Endothelial cell of coronary artery (primary cell): Measurements from ENCODE around the gene HENMT1. TPM values are rescaled to one million over a fixed set of nuclear protein-coding genes. Genes with fewer than 3 reads are reported as not detected.

Experiments used
- total RNA-seq: library from RNA; depleted of rRNA; stranded (reverse); fragments of >200 nt; gene quantifications from 2 replicates; pipeline ENCODE4 v1.2.3, GENCODE V29; 2014

The HENMT1 gene
- total RNA-seq = 1.2 and 1.8 TPM in 2 replicates

GRCh38 chr1:108661030-108661609, at the start of gene HENMT1:
Gene HENMT1, minus strand, starts transcription at chr1:108661093. Its CDS starts 1,209 bp downstream, at chr1:108659884.

GRCh38 chr1:108691942-108692723, 31.2 kb upstream of the HENMT1 start, which contains the start of gene PRPF38B:
Gene PRPF38B, plus strand, starts transcription at chr1:108692310. Its CDS starts 282 bp downstream, at chr1:108692592.

Other genes with a start within 250 kb of the HENMT1 start
- not detected in 2 replicates for gene NBPF6, start 210.8 kb downstream of the HENMT1 start, total RNA-seq
- gene EEIG2, start 101.0 kb downstream of the HENMT1 start, total RNA-seq = 4.2 and 4.3 TPM in 2 replicates
- gene PRPF38B, start 31.2 kb upstream of the HENMT1 start, total RNA-seq = 11.4 and 14.4 TPM in 2 replicates
- gene FNDC7, start 51.8 kb upstream of the HENMT1 start, total RNA-seq = not detected in 2 replicates
- gene STXBP3, start 85.6 kb upstream of the HENMT1 start, total RNA-seq = 51.2 and 51.8 TPM in 2 replicates
- not detected in 2 replicates for gene AKNAD1, start 196.0 kb upstream of the HENMT1 start, total RNA-seq
- 10.9 and 15.2 TPM in 2 replicates for gene GPSM2, start 215.9 kb upstream of the HENMT1 start, total RNA-seq